GM13977 (cell line): ENCODE results near the gene FBXL17.

ENCODE experiments used
- DNase-seq: peaks from one replicate; pipeline ENCODE4 v3.0.0; 2012; ENCODE audit warnings: low spot score
- CTCF ChIP-seq: IDR thresholded peaks from 2 replicates; pipeline ENCODE4 v1.5.1; 2012; ENCODE audit warnings: mild to moderate bottlenecking, control low read depth; ENCODE audit not compliant: insufficient read depth; ENCODE audit errors: extremely low read depth, missing control alignments
- in situ Hi-C: fragments of 300-500 bp; cut with MboI; formaldehyde crosslinking; loops from one replicate; pipeline ENCODE4 v1.12.0; 2022; ENCODE audit warnings: low sequenced_read_pairs, low pct_unique_long_range_greater_than_20kb, mixed read lengths, inconsistent platforms; ENCODE audit not compliant: unreplicated experiment

FBXL17 gene

GRCh38 chr5:107968406-107968843, 413.5 kb downstream of the FBXL17 start:
- no peak for DNase-seq
- TF ChIP-seq CTCF = no peak
- in situ Hi-C loops = no loop called here

GRCh38 chr5:107966201-107966600, 415.7 kb downstream of the FBXL17 start:
- no peak for DNase-seq
- in situ Hi-C loops = no loop called here
- no peak for TF ChIP-seq CTCF

- no peak for TF ChIP-seq CTCF
- no peak for DNase-seq
- in situ Hi-C loops = no loop called here
Measured at GRCh38 chr5:107964722-107965121, 417.2 kb downstream of the FBXL17 start.

- no peak for DNase-seq
- in situ Hi-C loops = no loop called here
- TF ChIP-seq CTCF = no peak
Measured at GRCh38 chr5:107959573-107960279, 422.2 kb downstream of the FBXL17 start.

- TF ChIP-seq CTCF = no peak
- DNase-seq = no peak
- in situ Hi-C loops = no loop called here
Measured at GRCh38 chr5:107958861-107959260, 423.0 kb downstream of the FBXL17 start.

GRCh38 chr5:107958432-107958831, 423.5 kb downstream of the FBXL17 start:
- in situ Hi-C loops = no loop called here
- DNase-seq = no peak
- TF ChIP-seq CTCF = no peak
